ENCODE data around the gene PPTC7. TPM values are rescaled to one million over a fixed set of nuclear protein-coding genes. Genes with fewer than 3 reads are reported as not detected.
A peak's percentile ranks its signal among the peaks of the same experiment; 100 is the strongest.
"Not testable (repeated sequence)": the region's sequence is repeated elsewhere in the genome, so short reads cannot be mapped to it uniquely, and the experiment has no call there.

PPTC7 gene
- total RNA-seq, 2 experiments from 2014 or later: 31.5 to 31.8 TPM

DNA sequence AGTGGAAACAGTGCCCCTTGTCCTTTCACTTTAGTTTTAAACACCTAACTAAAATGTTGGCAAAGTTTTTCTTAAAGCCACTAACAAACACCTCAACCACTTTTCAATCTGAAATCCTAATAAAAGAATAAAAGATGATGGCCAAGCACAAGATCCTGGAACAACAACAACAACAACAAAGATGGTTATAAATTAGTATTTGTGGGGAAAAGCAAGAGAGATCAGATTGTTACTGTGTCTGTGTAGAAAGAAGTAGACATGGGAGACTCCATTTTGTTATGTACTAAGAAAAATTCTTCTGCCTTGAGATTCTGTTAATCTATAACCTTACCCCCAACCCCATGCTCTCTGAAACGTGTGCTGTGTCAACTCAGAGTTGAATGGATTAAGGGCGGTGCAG is 13.3 kb downstream of the PPTC7 start:
- H3K27me3 Mint-ChIP-seq, DNase-seq, H3K27ac Mint-ChIP-seq, CTCF ChIA-PET, H3K4me3 Mint-ChIP-seq: not testable (repeated sequence)
- H3K36me3 Mint-ChIP-seq (ENCODE audit: low read depth): peaks cover 55% of the 10 kb centered on the region
- peaks cover 19% of the 10 kb centered on the region for H3K4me1 Mint-ChIP-seq
- POLR2A ChIA-PET: interaction anchor here (4.7 kb wide), 1 partner anchor 9 kb away, joined by 33 read pairs; no protein-coding TSS in a partner anchor
- H3K9me3 Mint-ChIP-seq: peaks cover 27% of the 10 kb centered on the region

GRCh38 chr12:110568752-110569151 is 14.4 kb downstream of the PPTC7 start:
- H3K27me3 Mint-ChIP-seq: no peaks in the 10 kb centered on the region
- H3K36me3 Mint-ChIP-seq (ENCODE audit: low read depth): peaks cover 51% of the 10 kb centered on the region
- H3K9me3 Mint-ChIP-seq: peaks cover 27% of the 10 kb centered on the region
- no peak for DNase-seq
- H3K4me1 Mint-ChIP-seq: peaks cover 26% of the 10 kb centered on the region
- POLR2A ChIA-PET: interaction anchor here (4.7 kb wide), 1 partner anchor 10 kb away, joined by 33 read pairs; no protein-coding TSS in a partner anchor
- CTCF ChIA-PET: no interaction called here
- H3K4me3 Mint-ChIP-seq: no peak overlapping the region
- H3K27ac Mint-ChIP-seq: no peak overlapping the region

- ChIA-PET POLR2A (interaction anchor here (1.5 to 4.7 kb wide), 4 partner anchors 8 to 65 kb away, joined by 3 to 33 read pairs (median 10); partner anchors contain the start of genes RAD9B and VPS29), CTCF (interaction anchor here (1.0 to 1.8 kb wide), 4 partner anchors 9 to 34 kb away, joined by 3 to 7 read pairs (median 4); no protein-coding TSS in a partner anchor)
- Mint-ChIP-seq H3K4me3 (no peak overlapping the region), H3K27me3 (no peaks in the 10 kb centered on the region), H3K9me3 (peaks cover 21% of the 10 kb centered on the region), H3K4me1 (peaks cover 38% of the 10 kb centered on the region), H3K27ac (no peak overlapping the region), H3K36me3 (ENCODE audit: low read depth) (peaks cover 37% of the 10 kb centered on the region)
- DNase-seq: no peak
Observed at GRCh38 chr12:110566993-110567392, 16.1 kb downstream of the PPTC7 start.

DNA sequence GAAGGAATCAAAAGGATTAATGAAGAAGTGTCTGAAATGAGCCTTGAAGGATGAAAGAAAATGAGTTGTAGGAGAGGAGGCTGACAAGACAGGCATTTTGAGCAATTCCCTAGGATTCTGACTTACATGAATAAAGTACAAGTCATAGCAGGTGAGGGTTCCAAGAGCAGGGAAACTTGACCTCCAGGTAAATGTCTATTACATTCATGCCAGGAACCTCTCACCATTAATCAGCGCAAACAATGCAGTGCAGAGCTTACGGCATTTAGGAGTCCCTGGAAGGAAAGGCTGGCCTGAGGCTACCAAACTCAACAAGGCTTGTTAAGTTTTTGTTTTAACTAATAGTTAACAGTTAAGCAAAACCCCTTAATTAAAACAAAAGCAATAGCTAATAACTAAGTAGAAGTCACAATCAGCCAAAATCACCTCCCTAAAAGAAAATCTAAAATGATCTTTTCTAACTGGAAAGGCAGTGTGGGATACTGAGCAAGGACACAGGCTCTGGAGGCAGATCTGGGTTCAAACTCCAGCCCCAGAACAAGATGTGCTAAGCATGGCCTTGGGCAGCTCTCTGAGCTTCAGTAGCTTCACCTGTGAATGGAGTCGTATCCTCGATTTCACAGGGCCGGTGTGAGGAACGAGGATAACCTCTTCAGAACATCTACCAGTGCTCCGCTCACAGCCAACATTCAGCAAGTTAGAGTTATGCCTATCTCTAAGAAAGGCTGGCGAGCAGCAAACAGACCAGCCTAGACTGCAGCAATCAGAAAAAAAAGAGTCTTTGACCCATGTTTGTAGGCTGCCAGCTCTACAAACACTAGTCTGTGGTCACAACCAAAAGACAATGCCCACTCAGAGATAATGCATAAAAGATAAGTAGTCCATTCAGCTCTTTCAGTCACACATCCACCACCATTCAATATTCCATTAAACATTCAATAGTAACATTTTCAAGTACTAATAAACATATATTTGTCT is 16.9 kb downstream of the PPTC7 start:
- ChIA-PET CTCF (interaction anchor here (1.0 to 1.8 kb wide), 6 partner anchors 9 to 35 kb away, joined by 3 to 7 read pairs (median 5); no protein-coding TSS in a partner anchor), POLR2A (interaction anchor here (1.5 to 4.7 kb wide), 4 partner anchors 9 to 64 kb away, joined by 3 to 33 read pairs (median 10); partner anchors contain the start of genes RAD9B and VPS29)
- peaks cover 14% of the 10 kb centered on the region for H3K9me3 Mint-ChIP-seq
- H3K27ac Mint-ChIP-seq: no peak overlapping the region
- DNase-seq: no peak
- peaks cover 41% of the 10 kb centered on the region for H3K4me1 Mint-ChIP-seq
- H3K4me3 Mint-ChIP-seq: no peak overlapping the region
- H3K36me3 Mint-ChIP-seq (ENCODE audit: low read depth): peaks cover 32% of the 10 kb centered on the region
- H3K27me3 Mint-ChIP-seq: no peaks in the 10 kb centered on the region

DNA sequence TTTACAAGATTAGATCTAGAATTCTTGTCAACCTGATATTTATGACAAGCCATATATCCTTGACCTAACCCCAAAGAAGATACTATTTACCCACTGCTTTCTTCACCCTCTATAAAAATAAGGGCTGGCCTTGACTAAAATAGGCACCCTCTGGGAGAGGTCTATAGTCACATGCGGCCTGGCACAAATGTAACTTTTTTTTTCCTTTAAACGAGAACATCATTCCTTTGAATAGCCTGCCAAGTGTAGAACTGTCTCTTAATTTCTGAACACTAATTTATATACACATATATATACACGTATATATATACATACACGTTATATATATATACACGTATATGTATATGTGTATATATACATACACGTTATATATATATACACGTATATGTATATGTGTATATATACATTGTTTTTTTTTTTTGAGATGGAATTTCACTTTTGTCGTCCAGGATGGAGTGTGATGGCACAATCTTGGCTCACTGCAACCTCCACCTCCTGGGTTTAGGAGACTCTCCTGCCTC is 18.6 kb downstream of the PPTC7 start:
- H3K4me3 Mint-ChIP-seq: no peak overlapping the region
- peaks cover 27% of the 10 kb centered on the region for H3K36me3 Mint-ChIP-seq (ENCODE audit: low read depth)
- H3K9me3 Mint-ChIP-seq: peaks cover 8% of the 10 kb centered on the region
- H3K27me3 Mint-ChIP-seq: no peaks in the 10 kb centered on the region
- no peak overlapping the region for H3K27ac Mint-ChIP-seq
- POLR2A ChIA-PET: interaction anchor here (0.7 to 5.8 kb wide), 3 partner anchors 8 to 16 kb away, joined by 3 to 43 read pairs (median 6); no protein-coding TSS in a partner anchor
- CTCF ChIA-PET: interaction anchor here (0.9 to 6.3 kb wide), 3 partner anchors 11 to 52 kb away, joined by 3 to 56 read pairs (median 8); no protein-coding TSS in a partner anchor
- DNase-seq: no peak
- H3K4me1 Mint-ChIP-seq: peaks cover 46% of the 10 kb centered on the region

GRCh38 chr12:110563702-110564470 is 19.2 kb downstream of the PPTC7 start:
- peaks cover 46% of the 10 kb centered on the region for H3K4me1 Mint-ChIP-seq
- H3K4me3 Mint-ChIP-seq: no peak overlapping the region
- peak overlapping the region; percentile 53 for H3K27ac Mint-ChIP-seq
- no peak for DNase-seq
- CTCF ChIA-PET: interaction anchor here (0.7 to 6.3 kb wide), 8 partner anchors 8 to 282 kb away, joined by 3 to 56 read pairs (median 4); no protein-coding TSS in a partner anchor
- H3K36me3 Mint-ChIP-seq (ENCODE audit: low read depth): peaks cover 24% of the 10 kb centered on the region
- H3K9me3 Mint-ChIP-seq: peaks cover 4% of the 10 kb centered on the region
- POLR2A ChIA-PET: interaction anchor here (0.6 to 5.8 kb wide), 8 partner anchors 9 to 50 kb away, joined by 3 to 43 read pairs (median 4); partner anchors contain the start of genes PPTC7 and TCTN1
- H3K27me3 Mint-ChIP-seq: no peaks in the 10 kb centered on the region

- peak overlapping the region; percentile 85 for H3K27ac Mint-ChIP-seq
Observed at GRCh38 chr12:110562386-110562785, 20.7 kb downstream of the PPTC7 start.

GRCh38 chr12:110561471-110562201 is 21.5 kb downstream of the PPTC7 start:
- ChIA-PET CTCF (interaction anchor here (0.6 to 6.3 kb wide), 3 partner anchors 14 to 45 kb away, joined by 3 to 56 read pairs (median 3); no protein-coding TSS in a partner anchor), POLR2A (interaction anchor here (0.7 to 5.8 kb wide), 8 partner anchors 11 to 49 kb away, joined by 3 to 43 read pairs (median 6); partner anchors contain the start of gene PPTC7)
- Mint-ChIP-seq H3K4me3 (no peak overlapping the region), H3K36me3 (ENCODE audit: low read depth) (peaks cover 23% of the 10 kb centered on the region), H3K27ac (peak overlapping the region; percentile 85), H3K9me3 (peaks cover 9% of the 10 kb centered on the region), H3K4me1 (peaks cover 39% of the 10 kb centered on the region), H3K27me3 (no peaks in the 10 kb centered on the region)
- DNase-seq: no peak

More at GRCh38 chr12:110562386-110562785, 20.7 kb downstream of the PPTC7 start:
- peak; percentile 69 for DNase-seq
- H3K27me3 Mint-ChIP-seq, H3K9me3 Mint-ChIP-seq: not testable (repeated sequence)
- H3K4me3 Mint-ChIP-seq: peak overlapping the region; percentile 12
- ChIA-PET CTCF (interaction anchor here (0.6 to 6.3 kb wide), 7 partner anchors 10 to 94 kb away, joined by 3 to 56 read pairs (median 5); no protein-coding TSS in a partner anchor), POLR2A (interaction anchor here (0.7 to 5.8 kb wide), 11 partner anchors 11 to 61 kb away, joined by 3 to 43 read pairs (median 4); partner anchors contain the start of gene PPTC7)
- peaks cover 41% of the 10 kb centered on the region for H3K4me1 Mint-ChIP-seq
- H3K36me3 Mint-ChIP-seq (ENCODE audit: low read depth): peaks cover 24% of the 10 kb centered on the region

DNA sequence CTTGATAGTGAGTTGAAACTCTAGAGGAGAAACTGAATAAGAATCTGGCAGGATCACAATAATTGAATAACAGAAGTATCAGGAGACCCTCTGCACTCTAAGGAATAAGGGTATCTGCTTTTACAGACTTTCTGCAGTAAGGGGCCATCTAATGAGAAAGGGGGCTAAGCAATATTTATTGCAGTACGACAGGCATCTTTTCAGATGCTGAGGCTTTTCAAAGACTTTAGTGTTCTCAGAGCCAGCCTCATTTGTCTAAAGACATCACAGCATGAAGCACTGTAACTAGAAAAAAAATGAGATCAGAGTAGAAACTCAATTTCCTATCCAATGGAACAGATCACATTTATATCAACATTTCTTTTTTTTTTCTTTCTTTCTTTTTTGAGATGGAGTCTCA is 22.2 kb downstream of the PPTC7 start:
- H3K4me3 Mint-ChIP-seq: no peak overlapping the region
- CTCF ChIA-PET: interaction anchor here (6.3 kb wide), 1 partner anchor 40 kb away, joined by 56 read pairs; no protein-coding TSS in a partner anchor
- H3K27ac Mint-ChIP-seq: peak overlapping the region; percentile 85
- peaks cover 9% of the 10 kb centered on the region for H3K9me3 Mint-ChIP-seq
- peaks cover 42% of the 10 kb centered on the region for H3K4me1 Mint-ChIP-seq
- peaks cover 24% of the 10 kb centered on the region for H3K36me3 Mint-ChIP-seq (ENCODE audit: low read depth)
- POLR2A ChIA-PET: interaction anchor here (1.3 to 5.8 kb wide), 3 partner anchors 19 to 46 kb away, joined by 3 to 43 read pairs (median 13); partner anchors contain the start of gene PPTC7
- DNase-seq: no peak
- H3K27me3 Mint-ChIP-seq: no peaks in the 10 kb centered on the region

- Mint-ChIP-seq H3K27ac (no peak overlapping the region), H3K4me1 (peaks cover 46% of the 10 kb centered on the region), H3K36me3 (ENCODE audit: low read depth) (peaks cover 24% of the 10 kb centered on the region), H3K4me3 (no peak overlapping the region), H3K9me3 (peaks cover 9% of the 10 kb centered on the region), H3K27me3 (no peaks in the 10 kb centered on the region)
- no peak for DNase-seq
- POLR2A ChIA-PET: interaction anchor here (0.6 to 5.8 kb wide), 3 partner anchors 20 to 47 kb away, joined by 3 to 43 read pairs (median 3); no protein-coding TSS in a partner anchor
- CTCF ChIA-PET: interaction anchor here (1.0 to 6.3 kb wide), 6 partner anchors 8 to 60 kb away, joined by 3 to 56 read pairs (median 4); no protein-coding TSS in a partner anchor
Observed at GRCh38 chr12:110560048-110560447, 23.1 kb downstream of the PPTC7 start.

DNA sequence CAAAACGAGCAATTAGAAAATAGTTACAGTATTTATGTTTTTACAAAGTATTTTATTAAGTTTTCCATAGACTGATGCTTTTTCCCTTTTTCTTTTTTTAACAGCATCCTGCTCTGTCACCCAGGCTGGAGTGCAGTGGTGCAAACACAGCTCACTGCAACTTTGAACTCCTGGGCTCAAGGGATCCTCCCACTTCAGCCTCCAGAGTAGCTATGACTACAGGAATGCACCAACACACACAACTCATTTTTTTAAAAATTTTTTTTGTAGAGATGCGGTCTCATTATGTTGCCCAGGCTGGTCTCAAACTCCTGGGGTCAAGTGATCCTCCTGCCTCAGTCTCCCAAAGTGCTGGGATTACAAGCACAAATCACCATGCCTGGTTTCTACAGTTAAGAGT is 24.2 kb downstream of the PPTC7 start:
- ChIA-PET POLR2A (interaction anchor here (1.1 to 5.8 kb wide), 2 partner anchors 21 to 109 kb away, joined by 4 to 43 read pairs; partner anchors contain the start of gene ARPC3), CTCF (interaction anchor here (6.3 kb wide), 1 partner anchor 42 kb away, joined by 56 read pairs; no protein-coding TSS in a partner anchor)
- H3K4me1 Mint-ChIP-seq: peaks cover 44% of the 10 kb centered on the region
- DNase-seq, H3K27me3 Mint-ChIP-seq, H3K9me3 Mint-ChIP-seq, H3K4me3 Mint-ChIP-seq, H3K27ac Mint-ChIP-seq: not testable (repeated sequence)
- H3K36me3 Mint-ChIP-seq (ENCODE audit: low read depth): peaks cover 24% of the 10 kb centered on the region
